Suprapubic skin (tissue), 4 donors: Measurements from ENCODE around the gene ARMCX4.
"Not testable (repeated sequence)": the region's sequence is repeated elsewhere in the genome, so short reads cannot be mapped to it uniquely, and the experiment has no call there.

Source experiments
- EP300 ChIP-seq: sonication (generic); formaldehyde crosslinking; IDR thresholded peaks from one replicate; pipeline ENCODE4 v1.6.1; 2017; ENCODE audit warnings: antibody characterized with exemption
- POLR2A ChIP-seq, 2 donors: fragments of 450-650 bp; IDR thresholded peaks; one replicate each; pipeline ENCODE4 v1.6.1; 2017; ENCODE audit warnings: antibody characterized with exemption in 2 of 2, mild to moderate bottlenecking in 2 of 2, moderate library complexity in 2 of 2
- POLR2AphosphoS5 ChIP-seq, 3 donors: sonication (generic); formaldehyde crosslinking; IDR thresholded peaks; one replicate each; pipeline ENCODE4 v1.6.1; 2017; ENCODE audit warnings: antibody characterized with exemption in 3 of 3
- TF ChIP-seq, protein P1 (sequence below), 2 donors: fragments of 200-600 bp in 1 of 2; fragments of 450-650 bp in 1 of 2; sonication (generic) in 1 of 2; IDR thresholded peaks; one replicate each; pipeline ENCODE4 v1.5.1; 2016 to 2019; ENCODE audit warnings: antibody characterized with exemption in 2 of 2, mild to moderate bottlenecking in 1 of 2, moderate library complexity in 1 of 2

DNA sequence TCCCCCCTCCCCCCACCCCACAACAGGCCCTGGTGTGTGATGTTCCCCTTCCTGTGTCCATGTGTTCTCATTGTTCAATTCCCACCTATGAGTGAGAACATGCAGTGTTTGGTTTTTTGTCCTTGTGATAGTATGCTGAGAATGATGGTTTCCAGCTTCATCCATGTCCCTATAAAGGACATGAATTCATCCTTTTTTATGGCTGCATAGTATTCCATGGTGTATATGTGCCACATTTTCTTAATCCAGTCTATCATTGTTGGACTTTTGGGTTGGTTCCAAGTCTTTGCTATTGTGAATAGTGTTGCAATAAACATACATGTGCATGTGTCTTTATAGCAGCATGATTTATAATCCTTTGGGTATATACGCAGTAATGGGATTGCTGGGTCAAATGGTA is 17.7 kb downstream of the ARMCX4 start:
- TF ChIP-seq POLR2AphosphoS5 (IDR thresholded peaks at IDR 0.05); POLR2A (IDR thresholded peaks at IDR 0.05); EP300: not testable (repeated sequence)
- TF ChIP-seq, protein P1, sequence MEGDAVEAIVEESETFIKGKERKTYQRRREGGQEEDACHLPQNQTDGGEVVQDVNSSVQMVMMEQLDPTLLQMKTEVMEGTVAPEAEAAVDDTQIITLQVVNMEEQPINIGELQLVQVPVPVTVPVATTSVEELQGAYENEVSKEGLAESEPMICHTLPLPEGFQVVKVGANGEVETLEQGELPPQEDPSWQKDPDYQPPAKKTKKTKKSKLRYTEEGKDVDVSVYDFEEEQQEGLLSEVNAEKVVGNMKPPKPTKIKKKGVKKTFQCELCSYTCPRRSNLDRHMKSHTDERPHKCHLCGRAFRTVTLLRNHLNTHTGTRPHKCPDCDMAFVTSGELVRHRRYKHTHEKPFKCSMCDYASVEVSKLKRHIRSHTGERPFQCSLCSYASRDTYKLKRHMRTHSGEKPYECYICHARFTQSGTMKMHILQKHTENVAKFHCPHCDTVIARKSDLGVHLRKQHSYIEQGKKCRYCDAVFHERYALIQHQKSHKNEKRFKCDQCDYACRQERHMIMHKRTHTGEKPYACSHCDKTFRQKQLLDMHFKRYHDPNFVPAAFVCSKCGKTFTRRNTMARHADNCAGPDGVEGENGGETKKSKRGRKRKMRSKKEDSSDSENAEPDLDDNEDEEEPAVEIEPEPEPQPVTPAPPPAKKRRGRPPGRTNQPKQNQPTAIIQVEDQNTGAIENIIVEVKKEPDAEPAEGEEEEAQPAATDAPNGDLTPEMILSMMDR (IDR thresholded peaks at IDR 0.05): not testable (repeated sequence)
